K562 (cell line): ENCODE results near the gene SLC13A4. TPM values are rescaled to one million over a fixed set of nuclear protein-coding genes. Genes with fewer than 3 reads are reported as not detected.

Experiments used
- ARHGAP35 ChIP-seq: fragments of 450-650 bp; IDR thresholded peaks from 2 replicates; pipeline ENCODE4 v1.6.1; 2018; ENCODE audit not compliant: partially characterized antibody
- CHCHD3 ChIP-seq: fragments of 250-450 bp; sonication (Bioruptor Pico); IDR thresholded peaks from 2 replicates; pipeline ENCODE4 v2.1.2; 2022; ENCODE audit warnings: mild to moderate bottlenecking
- CHD4 ChIP-seq: fragments of 200-600 bp; sonication (generic); IDR thresholded peaks from 3 replicates; pipeline ENCODE4 v1.6.1; 2012; ENCODE audit warnings: low read depth, mild to moderate bottlenecking, mixed read lengths, low read length, inconsistent platforms; ENCODE audit not compliant: insufficient read depth, insufficient replicate concordance, poor library complexity, severe bottlenecking
- CTBP1 ChIP-seq: fragments of 450-650 bp; IDR thresholded peaks from 2 replicates; pipeline ENCODE4 v1.6.1; 2016; ENCODE audit warnings: borderline replicate concordance
- CTCF ChIP-seq, 3 experiments: IDR thresholded peaks in 2 of 3; conservative IDR thresholded peaks in 1 of 3; 2 replicates each; pipeline ENCODE4 v1.5.1; 2011 to 2012; ENCODE audit warnings: low read length in 3 of 3, mild to moderate bottlenecking in 3 of 3, control low read depth in 2 of 3, improper control_type of control experiment in 1 of 3, inconsistent platforms in 1 of 3, low read depth in 1 of 3, mixed read lengths in 1 of 3, moderate library complexity in 1 of 3; ENCODE audit not compliant: insufficient read depth in 2 of 3
- CTCFL ChIP-seq: IDR thresholded peaks from 2 replicates; pipeline ENCODE4 v1.6.1; 2011; ENCODE audit warnings: borderline replicate concordance, low read depth, mild to moderate bottlenecking, moderate library complexity, low read length; ENCODE audit not compliant: insufficient read depth, poor library complexity, severe bottlenecking
- FOXA1 ChIP-seq: fragments of 450-650 bp; IDR thresholded peaks from 2 replicates; pipeline ENCODE4 v1.6.1; 2016; ENCODE audit warnings: mild to moderate bottlenecking, borderline replicate concordance
- HDAC8 ChIP-seq: fragments of 450-650 bp; IDR thresholded peaks from 2 replicates; pipeline ENCODE4 v1.6.1; 2016; ENCODE audit warnings: mild to moderate bottlenecking, missing genetic modification characterization, moderate library complexity, missing compliant biosample characterization
- HMBOX1 ChIP-seq: sonication (generic); IDR thresholded peaks from 2 replicates; pipeline ENCODE4 v1.6.1; 2016
- IRF1 ChIP-seq: sonication (generic); formaldehyde crosslinking; IDR thresholded peaks from 2 replicates; pipeline ENCODE4 v1.8.0; 2022; ENCODE audit warnings: missing genetic modification reagents, mild to moderate bottlenecking, borderline replicate concordance
- MECOM ChIP-seq: fragments of 250-450 bp; sonication (Bioruptor Pico); IDR thresholded peaks from 2 replicates; pipeline ENCODE4 v1.8.0; 2022; ENCODE audit warnings: inconsistent platforms
- MYBL2 ChIP-seq, 2 experiments: fragments of 450-650 bp in 1 of 2; sonication (generic) in 1 of 2; formaldehyde crosslinking in 1 of 2; IDR thresholded peaks; 2 replicates each; pipeline versions ENCODE4 v1.6.1 to v1.8.1; 2017 to 2022; ENCODE audit warnings: borderline replicate concordance in 1 of 2, inconsistent platforms in 1 of 2, low read depth in 1 of 2, mild to moderate bottlenecking in 1 of 2, missing genetic modification reagents in 1 of 2, moderate library complexity in 1 of 2
- U2AF1 ChIP-seq: fragments of 200-400 bp; formaldehyde crosslinking; optimal IDR thresholded peaks from 2 replicates; pipeline ENCODE3; 2017; ENCODE audit warnings: mild to moderate bottlenecking, low read depth, low read length, moderate library complexity
- YY1 ChIP-seq, 3 experiments: IDR thresholded peaks; 2 replicates each; pipeline ENCODE4 v1.6.1; 2011; ENCODE audit warnings: low read length in 2 of 3, mild to moderate bottlenecking in 2 of 3, moderate library complexity in 2 of 3, borderline replicate concordance in 1 of 3, control low read depth in 1 of 3, low read depth in 1 of 3; ENCODE audit not compliant: insufficient read depth in 3 of 3, insufficient replicate concordance in 2 of 3, control insufficient read depth in 1 of 3, insufficient read length in 1 of 3; ENCODE audit errors: extremely low read depth in 1 of 3
- ZBTB1 ChIP-seq: sonication (generic); formaldehyde crosslinking; IDR thresholded peaks from 2 replicates; pipeline ENCODE4 v1.8.1; 2023; ENCODE audit warnings: missing genetic modification reagents, low read depth, mild to moderate bottlenecking, borderline replicate concordance
- ZBTB7A ChIP-seq: IDR thresholded peaks from 2 replicates; pipeline ENCODE4 v1.6.1; 2011; ENCODE audit warnings: low read depth, mild to moderate bottlenecking, low read length, moderate library complexity, borderline replicate concordance; ENCODE audit not compliant: control insufficient read depth
- ZNF76 ChIP-seq: fragments of 250-450 bp; sonication (Bioruptor Pico); IDR thresholded peaks from 2 replicates; pipeline ENCODE4 v1.4.0; 2020; ENCODE audit warnings: mild to moderate bottlenecking, moderate library complexity, borderline replicate concordance
- ZSCAN29 ChIP-seq: fragments of 450-650 bp; IDR thresholded peaks from 2 replicates; pipeline ENCODE4 v1.6.1; 2017
- polyA plus RNA-seq, 8 experiments: library from polyadenylated mRNA; depleted of rRNA in 4 of 8; stranded (reverse) in 5 of 8; unstranded in 3 of 8; fragments of >200 nt; fragmentation: Nextera tagmentation in 2 of 8; fragmentation: Illumina TruSeq in 1 of 8; extraction: Ambion mirVana in 2 of 8; extraction: Trizol in 1 of 8; gene quantifications; 2 replicates each; pipeline versions ENCODE4 v1.2.1 to v1.2.3, GENCODE V29; 2011 to 2014; ENCODE audit warnings: inconsistent platforms in 1 of 8, missing spikeins in 1 of 8
- total RNA-seq, 7 experiments: library from RNA; depleted of rRNA in 6 of 7; stranded (reverse); fragments of >200 nt in 6 of 7; fragmentation: Illumina TruSeq in 2 of 7; extraction: Trizol in 2 of 7; gene quantifications; 2 replicates each; pipeline versions ENCODE4 v1.2.1 to v1.2.3, GENCODE V29; 2011 to 2021; ENCODE audit warnings: low replicate concordance in 1 of 7

SLC13A4 gene
- total and polyA plus RNA-seq, 9 of the 15 experiments (the other 6 are each of a cell fraction or from before 2014, with no cell fraction given), result 0.11 to 1.0 (median 0.36) TPM

GRCh38 chr7:135704074-135704473, 23.9 kb downstream of the SLC13A4 start (continued):
- TF ChIP-seq HMBOX1 (no peak), ZSCAN29 (no peak), ZNF76 (CRISPR knock-in tag) (no peak), HDAC8 (0 out of 2 replicates have a peak, but pooled peaks have one; percentile 32), ZBTB1 (no peak), CTCFL (peak; percentile 92), CHD4 (no peak), IRF1 (no peak), YY1 (IDR thresholded peaks at IDR 0.05; ENCODE audit: borderline replicate concordance in 1 of 3, control insufficient read depth in 1 of 3, extremely low read depth in 1 of 3, insufficient read depth in 3 of 3, insufficient read length in 1 of 3, insufficient replicate concordance in 2 of 3, low read depth in 1 of 3, low read length in 2 of 3) (peak in 1 of 3 experiments; percentile 33), ZBTB7A (no peak; the same call in 1 of the 2 replicates), MECOM (CRISPR knock-in tag) (no peak), CTBP1 (peak; percentile 21; the same call in 1 of the 2 replicates), U2AF1 (no peak), CHCHD3 (no peak), ARHGAP35 (no peak), CTCF (IDR thresholded peaks at IDR 0.05 in 2 of 3, conservative IDR thresholded peaks at IDR 0.05 in 1 of 3; ENCODE audit: insufficient read depth in 2 of 3, low read depth in 1 of 3, low read length in 3 of 3) (peak; percentile 78 to 89 (median 86)), FOXA1 (no peak), MYBL2 (IDR thresholded peaks at IDR 0.05; ENCODE audit: low read depth) (no peak), MYBL2 (CRISPR knock-in tag; IDR thresholded peaks at IDR 0.05; ENCODE audit: borderline replicate concordance) (no peak)
